MG63 (cell line): Measurements from ENCODE around the gene SRGAP3. TPM values are rescaled to one million over a fixed set of nuclear protein-coding genes. Genes with fewer than 3 reads are reported as not detected.

Source experiments
- total RNA-seq: library from RNA; depleted of rRNA; stranded (reverse); fragments of >200 nt; shearing (Covaris generic); gene quantifications from 2 replicates; pipeline ENCODE4 v1.2.3, GENCODE V29; 2014; ENCODE audit warnings: low replicate concordance; rRNA removed

The SRGAP3 gene
- total RNA-seq, 1 experiment from 2014 or later: 0.07 TPM

Other genes with a start within 250 kb of the SRGAP3 start
- 31.3 and 101 TPM in 2 replicates for gene THUMPD3, start 113.4 kb upstream of the SRGAP3 start, total RNA-seq
- 18.4 and 33.9 TPM in 2 replicates for gene SETD5, start 148.0 kb upstream of the SRGAP3 start, total RNA-seq